HT1080 (cell line): Measurements from ENCODE around the gene FEZF2. TPM values are rescaled to one million over a fixed set of nuclear protein-coding genes. Genes with fewer than 3 reads are reported as not detected.

Experiments used
- DNase-seq: peaks from one replicate; pipeline ENCODE4 v3.0.0-alpha.2; 2015; ENCODE audit warnings: low read depth
- total RNA-seq: library from RNA; depleted of rRNA; stranded (reverse); fragments of >200 nt; shearing (Covaris generic); gene quantifications from 2 replicates; pipeline ENCODE4 v1.2.3, GENCODE V29; 2014

FEZF2 gene
- total RNA-seq, 1 experiment from 2014 or later: not detected

- no peak for DNase-seq
These were observed 474 bp upstream of the FEZF2 start for GRCh38 chr3:62373714-62374333.

- no peak for DNase-seq
These were observed 719 bp downstream of the FEZF2 start for GRCh38 chr3:62372621-62373041.

GRCh38 chr3:62371720-62372591 lies 1.4 kb downstream of the FEZF2 start:
- DNase-seq: no peak

GRCh38 chr3:62370858-62371719 lies 2.3 kb downstream of the FEZF2 start:
- DNase-seq: no peak

GRCh38 chr3:62370112-62370857 lies 3.1 kb downstream of the FEZF2 start:
- DNase-seq: no peak

GRCh38 chr3:62369476-62369743 lies 3.9 kb downstream of the FEZF2 start:
- no peak for DNase-seq

GRCh38 chr3:62368705-62369475 lies 4.5 kb downstream of the FEZF2 start:
- no peak for DNase-seq

- no peak for DNase-seq
These were observed 5.1 kb downstream of the FEZF2 start for GRCh38 chr3:62368290-62368704.

- no peak for DNase-seq
These were observed 5.6 kb downstream of the FEZF2 start for GRCh38 chr3:62367763-62368195.

GRCh38 chr3:62366126-62366484 lies 7.2 kb downstream of the FEZF2 start:
- DNase-seq: no peak

GRCh38 chr3:62365391-62366125 lies 7.8 kb downstream of the FEZF2 start:
- DNase-seq: no peak

GRCh38 chr3:62364191-62364590 lies 9.2 kb downstream of the FEZF2 start:
- DNase-seq: no peak

- DNase-seq: peak; percentile 60
These were observed 10.1 kb downstream of the FEZF2 start for GRCh38 chr3:62363275-62363674.

GRCh38 chr3:62361824-62362223 lies 11.5 kb downstream of the FEZF2 start:
- DNase-seq: no peak

GRCh38 chr3:62361261-62361660 lies 12.1 kb downstream of the FEZF2 start:
- no peak for DNase-seq

- DNase-seq: no peak
These were observed 13.8 kb downstream of the FEZF2 start for GRCh38 chr3:62359531-62359930.

GRCh38 chr3:62356356-62356755 lies 17.0 kb downstream of the FEZF2 start:
- no peak for DNase-seq

GRCh38 chr3:62355703-62356102 lies 17.6 kb downstream of the FEZF2 start:
- DNase-seq: no peak

GRCh38 chr3:62343755-62344154 lies 29.6 kb downstream of the FEZF2 start:
- no peak for DNase-seq

GRCh38 chr3:62335196-62335595 lies 38.2 kb downstream of the FEZF2 start:
- no peak for DNase-seq
